SK-N-SH (cell line): ENCODE measurements around the gene XCL1. TPM values are rescaled to one million over a fixed set of nuclear protein-coding genes. Genes with fewer than 3 reads are reported as not detected.

ENCODE experiments used
- CTCF ChIA-PET: fragments of 300-600, 350-600 bp; formaldehyde crosslinking; extraction: SDS; loops from one replicate; lab custom pipeline; 2021; lab: Yijun Ruan, JAX
- POLR2A ChIA-PET: fragments of 350-600 bp; sonication (Branson Sonifier 250); formaldehyde crosslinking; extraction: SDS; loops from one replicate; lab custom pipeline; 2020; ENCODE audit warnings: antibody characterized with exemption, inconsistent platforms; lab: Yijun Ruan, JAX
- DNase-seq: peaks from one replicate; pipeline ENCODE4 v3.0.0; 2012
- H2AFZ ChIP-seq: fragments of 200-600 bp; sonication (generic); 2 replicates; pipeline ENCODE4 v1.8.1; 2016; ENCODE audit warnings: antibody characterized with exemption, mild to moderate bottlenecking, low read depth
- H3F3A ChIP-seq: fragments of 200-600 bp; sonication (generic); replicated peaks from 2 replicates; pipeline ENCODE3; 2016; ENCODE audit warnings: antibody characterized with exemption, mild to moderate bottlenecking; ENCODE audit not compliant: insufficient read depth
- H3K27ac ChIP-seq, 2 experiments: fragments of 200-500 bp in 1 of 2; fragments of 200-600 bp in 1 of 2; sonication (Bioruptor generic) in 1 of 2; sonication (generic), shearing (Covaris generic) in 1 of 2; 2 replicates each; pipeline versions ENCODE4 v1.5.1 to v1.6.1; 2014 to 2016; ENCODE audit warnings: low read depth in 2 of 2, inconsistent platforms in 1 of 2, low read length in 1 of 2, mild to moderate bottlenecking in 1 of 2, mixed read lengths in 1 of 2
- H3K27me3 ChIP-seq: fragments of 200-600 bp; sonication (generic), shearing (Covaris generic); 2 replicates; pipeline ENCODE4 v1.6.1; 2016; ENCODE audit warnings: mixed run types; ENCODE audit not compliant: insufficient read depth
- H3K36me3 ChIP-seq, 2 experiments: fragments of 200-500 bp in 1 of 2; fragments of 200-600 bp in 1 of 2; sonication (Bioruptor generic) in 1 of 2; sonication (generic) in 1 of 2; replicated peaks in 1 of 2; 2 replicates each; pipeline versions ENCODE3 to v1.5.1; 2014 to 2016; ENCODE audit warnings: low read length in 1 of 2, mild to moderate bottlenecking in 1 of 2; ENCODE audit not compliant: insufficient read depth in 2 of 2, control insufficient read depth in 1 of 2
- H3K4me1 ChIP-seq, 2 experiments: fragments of 200-500 bp in 1 of 2; fragments of 200-600 bp in 1 of 2; sonication (Bioruptor generic) in 1 of 2; sonication (generic), shearing (Covaris generic) in 1 of 2; 2 replicates each; pipeline versions ENCODE4 v1.5.1 to v1.6.1; 2014 to 2016; ENCODE audit warnings: low read depth in 1 of 2, low read length in 1 of 2, mixed run types in 1 of 2; ENCODE audit not compliant: insufficient read depth in 2 of 2, control insufficient read depth in 1 of 2
- H3K4me2 ChIP-seq: fragments of 200-600 bp; sonication (generic), shearing (Covaris generic); 2 replicates; pipeline ENCODE4 v1.6.1; 2017; ENCODE audit warnings: mixed run types
- H3K4me3 ChIP-seq, 2 experiments: fragments of 200-500 bp in 1 of 2; fragments of 200-600 bp in 1 of 2; sonication (Bioruptor generic) in 1 of 2; sonication (generic), shearing (Covaris generic) in 1 of 2; 2 replicates each; pipeline versions ENCODE4 v1.5.1 to v1.8.1; 2014 to 2016; ENCODE audit warnings: low read depth in 2 of 2, inconsistent platforms in 1 of 2, low read length in 1 of 2, mild to moderate bottlenecking in 1 of 2, mixed read lengths in 1 of 2, moderate library complexity in 1 of 2
- H3K79me2 ChIP-seq: fragments of 200-600 bp; sonication (generic); 2 replicates; pipeline ENCODE4 v1.8.1; 2017; ENCODE audit warnings: mild to moderate bottlenecking; ENCODE audit not compliant: insufficient read depth
- H3K9ac ChIP-seq: fragments of 200-600 bp; sonication (generic); 2 replicates; pipeline ENCODE4 v1.6.1; 2017; ENCODE audit warnings: mixed run types
- H3K9me2 ChIP-seq: fragments of 200-600 bp; sonication (generic); 2 replicates; pipeline ENCODE4 v1.6.1; 2017; ENCODE audit warnings: mixed run types
- H3K9me3 ChIP-seq: fragments of 200-600 bp; sonication (generic); 2 replicates; pipeline ENCODE4 v1.6.1; 2017; ENCODE audit warnings: mixed run types, mild to moderate bottlenecking, moderate library complexity
- H4K20me1 ChIP-seq: fragments of 200-600 bp; sonication (generic); 2 replicates; pipeline ENCODE4 v1.6.1; 2017; ENCODE audit warnings: mild to moderate bottlenecking, mixed run types; ENCODE audit not compliant: insufficient read depth
- CHD2 ChIP-seq: fragments of 150-350 bp; IDR thresholded peaks from 2 replicates; pipeline ENCODE4 v1.6.1; 2018; ENCODE audit warnings: low read length; ENCODE audit not compliant: partially characterized antibody
- EP300 ChIP-seq, 2 experiments: IDR thresholded peaks; 2 replicates each; pipeline versions ENCODE4 v1.4.0 to v1.6.1; 2012; ENCODE audit warnings: borderline replicate concordance in 1 of 2, low read depth in 1 of 2, low read length in 1 of 2
- EZH2phosphoT487 ChIP-seq: fragments of 200-600 bp; sonication (generic); IDR thresholded peaks from 2 replicates; pipeline ENCODE4 v1.6.1; 2017; ENCODE audit warnings: low read depth, mixed run types, mild to moderate bottlenecking, antibody characterized with exemption, moderate library complexity, borderline replicate concordance
- FOXJ3 ChIP-seq: sonication (generic); formaldehyde crosslinking; IDR thresholded peaks from 2 replicates; pipeline ENCODE4 v1.5.1; 2020; ENCODE audit warnings: mild to moderate bottlenecking, missing genetic modification reagents
- IRF3 ChIP-seq: fragments of 150-350 bp; IDR thresholded peaks from 2 replicates; pipeline ENCODE4 v1.6.1; 2016; ENCODE audit warnings: mild to moderate bottlenecking, low read depth, low read length
- MAX ChIP-seq: IDR thresholded peaks from 2 replicates; pipeline ENCODE4 v1.4.0; 2012; ENCODE audit warnings: low read depth
- MXI1 ChIP-seq: IDR thresholded peaks from 2 replicates; pipeline ENCODE4 v1.6.1; 2012; ENCODE audit warnings: mild to moderate bottlenecking, low read depth, low read length, improper control_type of control experiment
- PBX3 ChIP-seq: IDR thresholded peaks from 2 replicates; pipeline ENCODE4; 2012
- REST ChIP-seq: IDR thresholded peaks from 2 replicates; pipeline ENCODE4 v1.6.1; 2012; ENCODE audit warnings: mild to moderate bottlenecking, low read depth, low read length, moderate library complexity
- RXRA ChIP-seq: IDR thresholded peaks from 2 replicates; pipeline ENCODE4 v1.4.0; 2012; ENCODE audit warnings: low read depth, mild to moderate bottlenecking, borderline replicate concordance
- TAF1 ChIP-seq: IDR thresholded peaks from 2 replicates; pipeline ENCODE4 v1.6.1; 2012; ENCODE audit warnings: low read depth, mild to moderate bottlenecking, low read length, moderate library complexity, borderline replicate concordance
- YY1 ChIP-seq: IDR thresholded peaks from 2 replicates; pipeline ENCODE4 v1.4.0; 2012; ENCODE audit warnings: low read depth, mild to moderate bottlenecking
- WGBS: methylation state at CpG from one replicate; pipeline ENCODE4 v1.1.6; 2017; ENCODE audit warnings: low lambda C conversion rate; 5-methylcytosine and 5-hydroxymethylcytosine counted together
- polyA plus RNA-seq, 3 experiments: library from polyadenylated mRNA; depleted of rRNA; stranded (reverse); fragments of >200 nt; gene quantifications; 2 replicates each; pipeline ENCODE4 v1.2.3, GENCODE V29; 2012

XCL1 gene
- polyA plus RNA-seq, 1 of the 3 experiments (the other 2 are of a cell fraction): not detected

GRCh38 chr1:168589167-168589566 is 12.8 kb downstream of the XCL1 start:
- ChIA-PET POLR2A (no interaction called here), CTCF (interaction anchor here (3.3 kb wide), 1 partner anchor 14 kb away, joined by 12 read pairs; no protein-coding TSS in a partner anchor)
- H3K27me3 ChIP-seq: no peaks in the 10 kb centered on the region
- TF ChIP-seq MXI1 (no peak), FOXJ3 (CRISPR knock-in tag) (no peak), IRF3 (no peak), PBX3 (no peak), EP300 (IDR thresholded peaks at IDR 0.05; ENCODE audit: borderline replicate concordance in 1 of 2, low read depth in 1 of 2, low read length in 1 of 2) (no peak), EZH2phosphoT487 (no peak), MAX (no peak), REST (no peak), RXRA (no peak), YY1 (no peak), CHD2 (no peak), TAF1 (no peak)
- no peak overlapping the region for H3K4me2 ChIP-seq
- WGBS: 69% methylated on average over 2 of the region's 2 CpGs
- no peaks in the 10 kb centered on the region for H4K20me1 ChIP-seq
- no peaks in the 10 kb centered on the region for H3K9me2 ChIP-seq
- H3K4me1 ChIP-seq: no peaks in the 10 kb centered on the region; a peak in 2 of 4 replicates
- no peaks in the 10 kb centered on the region for H3K36me3 ChIP-seq
- no peaks in the 10 kb centered on the region for H3K79me2 ChIP-seq
- H2AFZ ChIP-seq: no peak overlapping the region
- no peaks in the 10 kb centered on the region for H3F3A ChIP-seq
- DNase-seq: no peak
- H3K4me3 ChIP-seq: no peak overlapping the region
- no peak overlapping the region for H3K27ac ChIP-seq
- H3K9ac ChIP-seq: no peak overlapping the region
- H3K9me3 ChIP-seq: no peaks in the 10 kb centered on the region
